ENCODE results near the gene WDR37.

DNA sequence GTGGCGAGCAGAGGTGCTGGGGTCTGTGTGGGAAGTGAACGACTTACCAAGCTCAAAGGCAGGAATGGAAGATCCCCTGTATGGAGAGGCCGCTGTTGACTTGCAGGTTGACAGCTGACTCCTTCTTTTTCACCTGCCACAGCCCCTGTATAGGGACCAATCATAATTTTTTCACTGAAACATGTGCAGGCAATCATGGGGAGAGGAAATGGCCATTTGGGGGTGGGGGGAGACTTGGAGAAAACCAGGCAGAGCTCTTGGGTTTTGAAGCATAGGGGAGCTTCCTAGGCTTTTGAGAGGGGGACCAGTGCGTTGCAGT is 101.4 kb downstream of the WDR37 start:
- TF ChIP-seq POLR2A (IDR thresholded peaks at IDR 0.05; ENCODE audit: low read length) (no peak), HMGXB4 (CRISPR knock-in tag; IDR thresholded peaks at IDR 0.05; ENCODE audit: borderline replicate concordance) (no peak), CTCF (IDR thresholded peaks at IDR 0.05) (no peak), CEBPB (IDR thresholded peaks at IDR 0.05) (no peak), PHF8 (IDR thresholded peaks at IDR 0.05; ENCODE audit: borderline replicate concordance, low read depth) (no peak)
- TF ChIP-seq, protein P1, sequence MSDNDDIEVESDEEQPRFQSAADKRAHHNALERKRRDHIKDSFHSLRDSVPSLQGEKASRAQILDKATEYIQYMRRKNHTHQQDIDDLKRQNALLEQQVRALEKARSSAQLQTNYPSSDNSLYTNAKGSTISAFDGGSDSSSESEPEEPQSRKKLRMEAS (IDR thresholded peaks at IDR 0.05) = no peak
